SJSA1 (cell line): Measurements from ENCODE around the gene IL36B. TPM values are rescaled to one million over a fixed set of nuclear protein-coding genes. Genes with fewer than 3 reads are reported as not detected.
"Not testable (repeated sequence)": the region's sequence is repeated elsewhere in the genome, so short reads cannot be mapped to it uniquely, and the experiment has no call there.

Source experiments
- DNase-seq, 2 experiments: peaks; one replicate each; pipeline ENCODE4 v3.0.0-alpha.2; 2015 to 2020; ENCODE audit warnings: low spot score in 2 of 2, low read depth in 1 of 2
- H3K27ac ChIP-seq: fragments of 250-450 bp; sonication (Bioruptor Pico); 2 replicates; pipeline ENCODE4 v1.5.1; 2020; ENCODE audit warnings: mild to moderate bottlenecking, moderate library complexity
- H3K27me3 ChIP-seq: fragments of 250-450 bp; sonication (Bioruptor Pico); replicated peaks from 2 replicates; pipeline ENCODE4 v1.5.1; 2020; ENCODE audit warnings: mild to moderate bottlenecking, moderate library complexity
- H3K36me3 ChIP-seq: fragments of 250-450 bp; sonication (Bioruptor Pico); 2 replicates; pipeline ENCODE4 v1.5.1; 2020; ENCODE audit warnings: mild to moderate bottlenecking
- H3K4me1 ChIP-seq: fragments of 250-450 bp; sonication (Bioruptor Pico); replicated peaks from 2 replicates; pipeline ENCODE4 v1.6.1; 2021; ENCODE audit warnings: mild to moderate bottlenecking
- H3K4me3 ChIP-seq: fragments of 250-450 bp; sonication (Bioruptor Pico); 2 replicates; pipeline ENCODE4 v1.5.1; 2020; ENCODE audit warnings: mild to moderate bottlenecking
- H3K9me3 ChIP-seq: fragments of 250-450 bp; sonication (Bioruptor Pico); replicated peaks from 2 replicates; pipeline ENCODE4 v1.5.1; 2020; ENCODE audit warnings: mild to moderate bottlenecking
- total RNA-seq: library from RNA; depleted of rRNA; stranded (reverse); fragments of >200 nt; shearing (Covaris generic); gene quantifications from 2 replicates; pipeline ENCODE4 v1.2.3, GENCODE V29; 2014; rRNA removed

The IL36B gene
- total RNA-seq: not detected in 2 replicates

DNA sequence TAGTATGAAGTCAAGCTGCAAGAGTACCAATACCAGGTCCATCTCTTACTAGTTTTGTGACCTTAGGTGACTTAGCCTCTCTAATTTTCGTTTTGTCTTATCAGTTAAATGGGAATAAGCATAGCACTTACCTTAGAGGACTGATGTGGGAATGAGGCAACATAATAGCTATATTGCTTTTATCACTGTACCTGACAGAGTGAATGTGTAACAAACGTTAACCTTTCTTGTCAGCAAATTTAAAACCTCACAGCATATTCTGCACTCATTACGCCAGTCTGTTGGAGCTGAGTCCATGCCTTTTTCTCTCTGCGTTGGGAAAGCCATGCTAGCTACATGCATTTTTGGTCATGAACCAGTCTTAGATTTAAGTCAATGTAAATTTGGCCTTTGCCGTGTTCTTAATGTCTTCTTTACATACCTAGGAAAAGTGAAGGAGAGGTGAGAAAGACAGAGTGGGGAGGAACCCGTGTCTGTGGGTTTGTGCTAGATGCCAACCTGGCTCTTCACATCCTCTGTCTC lies at the start of gene IL36B:
Gene IL36B, minus strand, starts transcription at position 472 of the 522 bp plus-strand sequence.
- no peak for DNase-seq
- Histone ChIP-seq H3K36me3 (no peaks in the 10 kb centered on the region), H3K4me3 (no peak within 1 kb of the TSS), H3K9me3 (no peaks in the 10 kb centered on the region), H3K4me1 (no peaks in the 10 kb centered on the region), H3K27ac (no peak within 1 kb of the TSS), H3K27me3 (no peaks in the 10 kb centered on the region)

GRCh38 chr2:113102133-113102532 lies 49.5 kb upstream of the IL36B start:
- no peak for DNase-seq
- Histone ChIP-seq H3K36me3 (no peaks in the 10 kb centered on the region), H3K27ac (no peak overlapping the region), H3K9me3 (0 out of 2 replicates have a peak, but pooled peaks cover 3% of the 10 kb centered on the region), H3K4me1 (no peaks in the 10 kb centered on the region), H3K27me3 (0 out of 2 replicates have a peak, but pooled peaks cover 3% of the 10 kb centered on the region), H3K4me3 (no peak overlapping the region)

GRCh38 chr2:113098532-113098931 lies 45.9 kb upstream of the IL36B start:
- Histone ChIP-seq H3K36me3 (no peaks in the 10 kb centered on the region), H3K9me3 (no peaks in the 10 kb centered on the region), H3K27ac (no peak overlapping the region), H3K4me1 (no peaks in the 10 kb centered on the region), H3K27me3 (no peaks in the 10 kb centered on the region), H3K4me3 (no peak overlapping the region)
- no peak for DNase-seq

- no peak for DNase-seq
- Histone ChIP-seq H3K9me3 (no peaks in the 10 kb centered on the region), H3K4me3 (no peak overlapping the region), H3K36me3 (no peaks in the 10 kb centered on the region), H3K27ac (no peak overlapping the region), H3K4me1 (no peaks in the 10 kb centered on the region), H3K27me3 (no peaks in the 10 kb centered on the region; the same call in 1 of the 2 replicates)
Observed at GRCh38 chr2:113098041-113098440, 45.4 kb upstream of the IL36B start.

DNA sequence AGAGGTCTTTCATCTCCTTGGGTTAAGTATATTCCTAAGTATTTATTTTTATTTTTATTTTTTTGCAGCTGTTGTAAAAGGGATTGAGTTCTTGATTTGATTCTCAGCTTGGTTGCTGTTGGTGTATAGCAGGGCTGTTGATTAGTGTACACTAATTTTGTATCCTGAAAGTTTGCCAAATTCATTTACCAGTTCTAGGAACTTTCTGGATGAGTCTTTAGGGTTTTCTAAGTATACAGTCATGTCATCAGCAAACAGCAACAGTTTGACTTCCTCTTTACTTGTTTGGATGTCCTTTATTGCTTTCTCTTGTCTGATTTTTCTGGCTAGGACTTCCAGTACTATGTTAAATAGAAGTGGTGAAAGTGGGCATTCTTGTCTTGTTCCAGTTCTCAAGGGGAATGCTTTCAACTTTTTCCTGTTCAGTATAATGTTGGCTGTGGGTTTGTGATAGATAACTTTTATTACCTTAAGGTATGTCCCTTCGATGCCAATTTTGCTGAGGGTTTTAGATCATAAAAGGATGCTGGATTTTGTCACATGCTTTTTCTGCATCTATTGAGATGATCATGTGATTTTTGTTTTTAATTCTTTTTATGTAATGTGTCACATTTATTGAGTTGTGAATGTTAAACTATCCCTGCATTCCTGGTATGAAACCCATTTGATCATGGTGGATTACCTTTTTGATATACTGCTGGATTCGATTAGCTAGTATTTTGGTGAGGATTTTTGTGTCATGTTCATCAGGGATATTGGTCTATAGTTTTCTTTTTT lies 44.4 kb upstream of the IL36B start:
- H3K4me1 ChIP-seq, DNase-seq, H3K36me3 ChIP-seq, H3K27ac ChIP-seq, H3K27me3 ChIP-seq, H3K9me3 ChIP-seq, H3K4me3 ChIP-seq: not testable (repeated sequence)

DNA sequence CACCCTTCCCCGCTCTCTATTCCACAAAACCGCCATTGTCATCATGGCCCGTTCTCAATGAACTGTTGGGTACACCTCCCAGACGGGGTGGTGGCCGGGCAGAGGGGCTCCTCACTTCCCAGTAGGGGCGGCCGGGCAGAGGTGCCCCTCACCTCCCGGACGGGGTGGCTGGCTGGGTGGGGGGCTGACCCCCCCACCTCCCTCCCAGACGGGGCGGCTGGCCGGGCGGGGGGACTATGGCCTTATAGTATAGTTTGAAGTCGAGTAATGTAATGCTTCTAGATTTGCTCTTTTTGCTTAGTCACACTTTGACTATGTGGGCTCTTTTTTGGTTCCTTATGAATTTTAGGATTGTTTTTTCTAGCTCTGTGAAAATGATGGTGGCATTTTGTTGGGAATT lies 43.6 kb upstream of the IL36B start:
- not testable (repeated sequence) for H3K4me1 ChIP-seq, DNase-seq, H3K27ac ChIP-seq, H3K9me3 ChIP-seq, H3K4me3 ChIP-seq, H3K27me3 ChIP-seq, H3K36me3 ChIP-seq

DNA sequence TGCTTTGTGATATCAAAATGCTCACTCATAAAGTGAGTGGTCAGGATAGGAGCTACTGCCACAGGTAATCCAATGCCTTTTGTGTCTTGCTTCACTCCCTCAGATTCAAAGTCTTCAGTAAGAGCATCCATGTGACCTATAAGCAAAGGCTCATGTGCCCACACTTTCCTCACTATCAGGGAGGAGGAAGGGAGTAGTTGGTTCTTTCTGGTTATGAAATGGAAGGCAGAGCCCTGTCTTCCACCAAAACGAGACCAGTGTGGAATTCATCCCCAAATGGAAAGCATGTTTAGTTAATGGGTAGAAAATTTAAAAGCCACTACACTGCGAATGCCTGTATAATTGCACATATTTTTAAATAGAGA lies 40.9 kb upstream of the IL36B start:
- H3K27ac ChIP-seq: no peak overlapping the region
- no peaks in the 10 kb centered on the region for H3K36me3 ChIP-seq
- no peak overlapping the region for H3K4me3 ChIP-seq
- no peaks in the 10 kb centered on the region for H3K4me1 ChIP-seq
- no peak for DNase-seq
- no peaks in the 10 kb centered on the region for H3K9me3 ChIP-seq
- H3K27me3 ChIP-seq: no peaks in the 10 kb centered on the region; the same call in 1 of the 2 replicates

DNA sequence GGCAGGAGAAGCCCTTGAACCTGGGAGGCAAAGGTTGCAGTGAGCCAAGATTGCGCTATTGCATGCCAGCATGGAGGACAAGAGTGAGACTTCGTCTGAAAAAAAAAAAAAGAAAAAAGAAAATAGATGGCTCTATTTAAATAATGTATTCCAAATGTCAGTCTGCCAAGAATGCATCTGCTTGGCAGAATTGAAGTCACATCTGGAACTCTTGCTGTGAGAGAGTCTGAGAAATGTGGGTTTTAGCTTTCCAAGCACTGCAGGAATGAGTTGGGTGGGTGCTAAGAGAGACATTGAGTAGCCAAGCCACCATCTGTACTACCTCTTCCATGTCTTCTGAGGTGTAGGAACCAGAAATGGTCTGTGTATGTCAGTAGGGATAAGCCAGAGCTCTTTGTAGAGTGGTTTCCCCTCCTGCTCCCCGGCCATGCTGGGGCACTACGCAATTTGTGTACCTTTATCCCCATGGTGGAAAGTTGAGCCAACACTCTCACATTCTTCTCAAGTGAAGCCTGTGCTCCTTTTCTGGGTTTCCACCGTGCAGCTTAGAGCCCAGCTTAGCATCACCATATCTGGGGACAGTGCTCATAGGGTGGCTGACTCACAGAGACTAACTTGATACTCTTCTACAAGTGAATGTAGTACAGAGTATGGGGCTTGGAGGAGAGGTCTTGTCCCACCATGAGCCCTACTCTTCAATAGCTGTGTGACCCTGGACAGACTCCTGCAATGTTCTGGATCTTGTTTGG lies 40.4 kb upstream of the IL36B start:
- no peak overlapping the region for H3K4me3 ChIP-seq
- DNase-seq: no peak

DNA sequence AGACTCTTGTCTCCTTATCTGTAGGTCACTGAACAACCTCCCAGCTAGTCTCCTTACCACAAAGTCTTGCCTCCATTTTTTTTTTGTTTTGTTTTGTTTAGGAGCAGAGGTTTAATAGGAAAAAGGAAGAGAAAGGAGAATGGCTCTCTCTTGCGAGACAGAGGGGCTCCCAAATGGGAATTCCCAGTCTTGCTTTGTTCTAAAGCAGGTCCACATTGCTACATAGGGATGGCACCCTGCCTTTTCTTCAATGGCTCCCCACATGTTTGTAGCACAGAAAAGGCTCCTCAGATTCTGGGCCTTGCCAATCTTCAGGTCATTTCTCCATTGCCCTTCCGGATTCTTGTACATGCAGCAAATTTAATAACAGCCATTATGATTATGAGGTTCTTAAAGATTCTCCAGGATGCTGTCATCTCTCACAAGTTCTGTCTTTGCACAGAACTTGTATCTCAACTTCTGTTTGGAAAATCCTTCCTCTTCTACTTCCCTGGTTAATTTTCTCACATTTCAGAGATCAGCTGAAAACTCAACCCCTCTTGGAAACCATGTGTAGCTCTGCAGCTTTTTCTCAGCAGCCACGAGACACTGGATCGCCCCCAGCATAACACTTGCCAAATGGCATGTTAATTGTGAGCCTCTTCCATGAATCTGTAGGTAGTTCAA lies 38.7 kb upstream of the IL36B start:
- no peaks in the 10 kb centered on the region for H3K4me1 ChIP-seq
- no peak overlapping the region for H3K27ac ChIP-seq
- H3K9me3 ChIP-seq: no peaks in the 10 kb centered on the region
- no peak overlapping the region for H3K4me3 ChIP-seq
- H3K36me3 ChIP-seq: no peaks in the 10 kb centered on the region
- no peaks in the 10 kb centered on the region; the same call in 1 of the 2 replicates for H3K27me3 ChIP-seq
- DNase-seq: no peak

More for the DNA sequence above, 40.4 kb upstream of the IL36B start:
- H3K27me3 ChIP-seq: no peaks in the 10 kb centered on the region; the same call in 1 of the 2 replicates
- no peaks in the 10 kb centered on the region for H3K9me3 ChIP-seq
- H3K27ac ChIP-seq: no peak overlapping the region
- no peaks in the 10 kb centered on the region for H3K36me3 ChIP-seq
- no peaks in the 10 kb centered on the region for H3K4me1 ChIP-seq

- Histone ChIP-seq H3K4me3 (no peak overlapping the region), H3K27me3 (peaks cover 4% of the 10 kb centered on the region; the same call in 1 of the 2 replicates), H3K36me3 (no peaks in the 10 kb centered on the region), H3K9me3 (no peaks in the 10 kb centered on the region), H3K27ac (no peak overlapping the region), H3K4me1 (no peaks in the 10 kb centered on the region)
- DNase-seq: no peak
Observed at GRCh38 chr2:113089916-113090315, 37.2 kb upstream of the IL36B start.

- Histone ChIP-seq H3K4me3 (no peak overlapping the region), H3K27me3 (peaks cover 8% of the 10 kb centered on the region; the same call in 1 of the 2 replicates), H3K4me1 (no peaks in the 10 kb centered on the region), H3K36me3 (no peaks in the 10 kb centered on the region), H3K27ac (no peak overlapping the region), H3K9me3 (no peaks in the 10 kb centered on the region)
- DNase-seq: no peak
Observed at GRCh38 chr2:113088213-113088992, 35.7 kb upstream of the IL36B start.

- H3K27me3 ChIP-seq: 0 out of 2 replicates have a peak, but pooled peaks cover 8% of the 10 kb centered on the region
- no peaks in the 10 kb centered on the region for H3K9me3 ChIP-seq
- H3K36me3 ChIP-seq: no peaks in the 10 kb centered on the region
- H3K4me3 ChIP-seq: no peak overlapping the region
- H3K27ac ChIP-seq: no peak overlapping the region
- DNase-seq: no peak
- H3K4me1 ChIP-seq: no peaks in the 10 kb centered on the region
Observed at GRCh38 chr2:113085542-113085941, 32.9 kb upstream of the IL36B start.
